Left renal cortex interstitium (tissue), 4 donors: ENCODE measurements around the gene GBP6. TPM values are rescaled to one million over a fixed set of nuclear protein-coding genes. Genes with fewer than 3 reads are reported as not detected.

Source experiments
- polyA plus RNA-seq, 4 donors: library from polyadenylated mRNA; unstranded; fragments of 120-200 nt; gene quantifications; one replicate each; pipeline ENCODE4 v1.2.1, GENCODE V29; 2013; ENCODE audit not compliant: insufficient read length in 4 of 4

The GBP6 gene
- polyA plus RNA-seq, 4 donors, result 0.03 to 0.05 (median 0.04) TPM; not detected in 1

Other genes with a start within 250 kb of the GBP6 start
- gene GBP2, start 237.9 kb upstream of the GBP6 start, polyA plus RNA-seq, result 1 to 10 TPM; 2.2 to 3.8 (median 2.6) TPM
- gene GBP7, start 188.1 kb upstream of the GBP6 start, polyA plus RNA-seq, result under 1 TPM; 0.07 to 0.27 (median 0.17) TPM
- gene GBP4, start 165.1 kb upstream of the GBP6 start, polyA plus RNA-seq, result 10 to 100 TPM in 1 of 4 donors, 1 to 10 TPM in 3; 5.5 to 14.6 (median 8.5) TPM
- gene GBP5, start 91.2 kb upstream of the GBP6 start, polyA plus RNA-seq, result under 1 TPM; 0.16 to 0.68 (median 0.47) TPM
- gene LRRC8B, start 160.8 kb downstream of the GBP6 start, polyA plus RNA-seq, result 1 to 10 TPM; 8.2 to 9.3 (median 8.7) TPM